H9 (cell line): ENCODE measurements around the gene KLF18. TPM values are rescaled to one million over a fixed set of nuclear protein-coding genes. Genes with fewer than 3 reads are reported as not detected.
"Not testable (repeated sequence)": the region's sequence is repeated elsewhere in the genome, so short reads cannot be mapped to it uniquely, and the experiment has no call there.

ENCODE experiments used
- DNase-seq: peaks from one replicate; pipeline ENCODE4 v3.0.0-alpha.2; 2017
- H2AFZ ChIP-seq: one replicate; pipeline ENCODE4 v1.6.1; 2013; ENCODE audit warnings: mild to moderate bottlenecking, low read length, control low read depth, moderate library complexity
- H2AK5ac ChIP-seq: 2 replicates; pipeline ENCODE4 v1.6.1; 2013; ENCODE audit warnings: low read length, control low read depth, mixed read lengths; ENCODE audit not compliant: insufficient read length
- H2BK120ac ChIP-seq: one replicate; pipeline ENCODE4 v1.6.1; 2013; ENCODE audit warnings: low read depth, mild to moderate bottlenecking, low read length, control low read depth, inconsistent platforms; ENCODE audit not compliant: poor library complexity, severe bottlenecking
- H2BK12ac ChIP-seq: 2 replicates; pipeline ENCODE4 v1.6.1; 2013; ENCODE audit warnings: low read length, control low read depth, mixed read lengths, low read depth; ENCODE audit not compliant: insufficient read length
- H2BK15ac ChIP-seq: 2 replicates; pipeline ENCODE4 v1.6.1; 2013; ENCODE audit warnings: low read depth, low read length, control low read depth
- H2BK20ac ChIP-seq: one replicate; pipeline ENCODE4 v1.6.1; 2013; ENCODE audit warnings: low read depth, mild to moderate bottlenecking, low read length, control low read depth, inconsistent platforms; ENCODE audit not compliant: poor library complexity, severe bottlenecking
- H2BK5ac ChIP-seq: 2 replicates; pipeline ENCODE4 v1.6.1; 2013; ENCODE audit warnings: low read length, control low read depth, mixed read lengths; ENCODE audit not compliant: insufficient read length
- H3K14ac ChIP-seq: 2 replicates; pipeline ENCODE4 v1.6.1; 2013; ENCODE audit warnings: low read length, control low read depth; ENCODE audit not compliant: insufficient read depth
- H3K18ac ChIP-seq: 2 replicates; pipeline ENCODE4 v1.6.1; 2013; ENCODE audit warnings: low read depth, mild to moderate bottlenecking, mixed read lengths, low read length, control low read depth; ENCODE audit not compliant: insufficient read length
- H3K23ac ChIP-seq: 2 replicates; pipeline ENCODE4 v1.6.1; 2013; ENCODE audit warnings: low read length, control low read depth, mixed read lengths, low read depth; ENCODE audit not compliant: insufficient read length
- H3K23me2 ChIP-seq: 2 replicates; pipeline ENCODE4 v1.6.1; 2013; ENCODE audit warnings: low read depth, mild to moderate bottlenecking, mixed read lengths, low read length, control low read depth; ENCODE audit not compliant: insufficient read length, poor library complexity, severe bottlenecking
- H3K27ac ChIP-seq: 2 replicates; pipeline ENCODE4 v1.5.1; 2013; ENCODE audit warnings: low read length, control low read depth, mixed read lengths, low read depth; ENCODE audit not compliant: insufficient read length
- H3K27me3 ChIP-seq: 2 replicates; pipeline ENCODE4 v1.6.1; 2013; ENCODE audit warnings: low read length, control low read depth, inconsistent platforms; ENCODE audit not compliant: insufficient read depth
- H3K4ac ChIP-seq: 2 replicates; pipeline ENCODE4 v1.6.1; 2013; ENCODE audit warnings: low read depth, mild to moderate bottlenecking, control low read depth, inconsistent platforms, low read length, moderate library complexity
- H3K4me1 ChIP-seq: 2 replicates; pipeline ENCODE4 v1.6.1; 2013; ENCODE audit warnings: low read length, control low read depth, inconsistent platforms; ENCODE audit not compliant: insufficient read depth
- H3K4me2 ChIP-seq: 2 replicates; pipeline ENCODE4 v1.6.1; 2013; ENCODE audit warnings: low read length, control low read depth, mixed read lengths; ENCODE audit not compliant: insufficient read length, insufficient read depth
- H3K56ac ChIP-seq: 2 replicates; pipeline ENCODE4 v1.6.1; 2013; ENCODE audit warnings: low read depth, mild to moderate bottlenecking, mixed read lengths, low read length, control low read depth; ENCODE audit not compliant: insufficient read length
- H3K79me1 ChIP-seq: 2 replicates; pipeline ENCODE4 v1.6.1; 2013; ENCODE audit warnings: low read depth, mild to moderate bottlenecking, moderate library complexity, low read length, control low read depth, inconsistent platforms; ENCODE audit not compliant: insufficient read depth, poor library complexity, severe bottlenecking
- H3K79me2 ChIP-seq: 2 replicates; pipeline ENCODE4 v1.6.1; 2013; ENCODE audit warnings: low read length, control low read depth, inconsistent platforms; ENCODE audit not compliant: insufficient read depth
- H3K9ac ChIP-seq: 2 replicates; pipeline ENCODE4 v1.6.1; 2013; ENCODE audit warnings: low read length, control low read depth, mixed read lengths; ENCODE audit not compliant: insufficient read length; ENCODE audit errors: extremely low read depth
- H3K9me3 ChIP-seq: one replicate; pipeline ENCODE4 v1.6.1; 2013; ENCODE audit warnings: low read depth, low read length, inconsistent platforms; ENCODE audit not compliant: control insufficient read depth
- H3T11ph ChIP-seq: one replicate; pipeline ENCODE4 v1.6.1; 2013; ENCODE audit warnings: mild to moderate bottlenecking, low read length, control low read depth, inconsistent platforms
- H4K20me1 ChIP-seq: one replicate; pipeline ENCODE4 v1.6.1; 2013; ENCODE audit not compliant: control insufficient read depth, insufficient read length, insufficient read depth
- H4K5ac ChIP-seq: 2 replicates; pipeline ENCODE4 v1.6.1; 2013; ENCODE audit warnings: low read depth, mild to moderate bottlenecking, mixed read lengths, low read length, control low read depth; ENCODE audit not compliant: insufficient read length
- H4K8ac ChIP-seq: replicated peaks from 2 replicates; pipeline ENCODE4 v1.6.1; 2013; ENCODE audit warnings: low read length, control low read depth, mixed read lengths, low read depth; ENCODE audit not compliant: insufficient read length
- H4K91ac ChIP-seq: 2 replicates; pipeline ENCODE4 v1.6.1; 2013; ENCODE audit warnings: low read depth, mild to moderate bottlenecking, moderate library complexity, mixed read lengths, low read length, control low read depth; ENCODE audit not compliant: insufficient read length
- H3K27ac Mint-ChIP-seq, 3 experiments: 2 replicates in 2 of 3; 3 replicates in 1 of 3; pipeline ENCODE4 v1.8.0; 2020 to 2021; ENCODE audit warnings: mixed read lengths in 3 of 3, mild to moderate bottlenecking in 1 of 3, moderate library complexity in 1 of 3
- H3K27me3 Mint-ChIP-seq: 2 replicates; pipeline ENCODE4 v1.8.0; 2021; ENCODE audit warnings: low read depth, mild to moderate bottlenecking, moderate library complexity, mixed read lengths
- H3K36me3 Mint-ChIP-seq, 3 experiments: 2 replicates in 2 of 3; 3 replicates in 1 of 3; pipeline ENCODE4 v1.8.0; 2020 to 2021; ENCODE audit warnings: low read depth in 3 of 3, mixed read lengths in 3 of 3; ENCODE audit not compliant: insufficient read depth in 1 of 3
- H3K4me1 Mint-ChIP-seq, 2 experiments: 2 replicates each; pipeline ENCODE4 v1.8.0; 2020; ENCODE audit warnings: mixed read lengths in 2 of 2
- H3K4me3 Mint-ChIP-seq, 2 experiments: 2 replicates in 1 of 2; 3 replicates in 1 of 2; pipeline ENCODE4 v1.8.0; 2020 to 2021; ENCODE audit warnings: mild to moderate bottlenecking in 2 of 2, mixed read lengths in 2 of 2, moderate library complexity in 1 of 2
- H3K9me3 Mint-ChIP-seq, 2 experiments: 2 replicates in 1 of 2; 3 replicates in 1 of 2; pipeline ENCODE4 v1.8.0; 2020; ENCODE audit warnings: mild to moderate bottlenecking in 2 of 2, mixed read lengths in 2 of 2, moderate library complexity in 1 of 2
- CTCF ChIP-seq: fragments of 200-600 bp; sonication (generic); conservative IDR thresholded peaks from 3 replicates; pipeline ENCODE4 v1.8.0; 2021; ENCODE audit warnings: antibody characterized with exemption, mild to moderate bottlenecking
- WGBS: extraction: QIAGEN DNeasy Blood & Tissue Kit; methylation state at CpG from one replicate; pipeline ENCODE4 v1.1.7; 2013; ENCODE audit warnings: missing lambda C conversion rate, low lambda C conversion rate, mixed read lengths; ENCODE audit not compliant: insufficient read length; ENCODE audit errors: extremely low coverage; 5-methylcytosine and 5-hydroxymethylcytosine counted together
- total RNA-seq: library from RNA; stranded (reverse); gene quantifications from 2 replicates; pipeline ENCODE4 v1.2.1, GENCODE V29; 2021

The KLF18 gene
- total RNA-seq, 1 experiment from 2014 or later: 0.07 TPM

GRCh38 chr1:44144962-44145756, 3.7 kb upstream of the KLF18 start:
- Histone ChIP-seq H3T11ph (no peak overlapping the region), H3K79me1 (no peaks in the 10 kb centered on the region), H3K9ac (no peak overlapping the region), H3K18ac (no peak overlapping the region), H2BK120ac (no peak overlapping the region), H3K9me3 (no peaks in the 10 kb centered on the region), H2BK12ac (no peak overlapping the region), H3K23me2 (no peaks in the 10 kb centered on the region), H2AK5ac (no peak overlapping the region), H2BK5ac (no peak overlapping the region), H3K23ac (no peak overlapping the region), H2BK20ac (no peak overlapping the region), H3K4me1 (no peaks in the 10 kb centered on the region), H4K91ac (no peak overlapping the region), H3K4me2 (no peak overlapping the region), H2BK15ac (no peak overlapping the region), H3K79me2 (no peaks in the 10 kb centered on the region), H4K5ac (no peak overlapping the region), H2AFZ (no peak overlapping the region), H3K4ac (no peak overlapping the region), H3K56ac (no peak overlapping the region), H3K27ac (no peak overlapping the region), H4K8ac (no peak overlapping the region), H3K14ac (no peak overlapping the region), H3K27me3 (no peaks in the 10 kb centered on the region), H4K20me1 (no peaks in the 10 kb centered on the region)
- Mint-ChIP-seq H3K36me3 (peaks cover 0 to 22% (median 5%) of the 10 kb centered on the region in 3 experiments; a peak in 4 of 7 replicates), H3K27ac (no peak overlapping the region), H3K9me3 (peaks cover 14 to 22% of the 10 kb centered on the region in 2 experiments), H3K4me3 (no peak overlapping the region), H3K4me1 (peaks cover 3 to 4% of the 10 kb centered on the region in 2 experiments; a peak in 3 of 4 replicates), H3K27me3 (peaks cover 6% of the 10 kb centered on the region)
- no peak for TF ChIP-seq CTCF
- WGBS: no CpG with 5 or more reads among the region's 2 CpGs
- no peak for DNase-seq

- H2BK20ac ChIP-seq, H2AK5ac ChIP-seq, H4K91ac ChIP-seq, H3K4me3 Mint-ChIP-seq, H3K27ac Mint-ChIP-seq, H3K56ac ChIP-seq, H4K8ac ChIP-seq, H3K79me1 ChIP-seq, H3K9ac ChIP-seq, H4K20me1 ChIP-seq, H3K18ac ChIP-seq, H2AFZ ChIP-seq, H3K27me3 ChIP-seq, H2BK15ac ChIP-seq, H3K23ac ChIP-seq, H3K4ac ChIP-seq, H3K4me1 ChIP-seq, H3K4me1 Mint-ChIP-seq, H3K27me3 Mint-ChIP-seq, H3K9me3 Mint-ChIP-seq, H3K23me2 ChIP-seq, H2BK5ac ChIP-seq, H3K14ac ChIP-seq, H2BK12ac ChIP-seq, H2BK120ac ChIP-seq, H3K4me2 ChIP-seq, H3K9me3 ChIP-seq, DNase-seq, H3K36me3 Mint-ChIP-seq, H3K79me2 ChIP-seq, H3K27ac ChIP-seq, H4K5ac ChIP-seq, H3T11ph ChIP-seq: not testable (repeated sequence)
- WGBS: no CpG with 5 or more reads among the region's 8 CpGs
These were observed 1.9 kb downstream of the KLF18 start for GRCh38 chr1:44139565-44139964.
